Lung (tissue), 16 donors: ENCODE results near the gene NRDE2. TPM values are rescaled to one million over a fixed set of nuclear protein-coding genes. Genes with fewer than 3 reads are reported as not detected.
A peak's percentile ranks its signal among the peaks of the same experiment; 100 is the strongest.

Source experiments
- ATAC-seq: fragments of 200-7000 bp; cut with Tn5 transposase; one replicate; pipeline ENCODE4 v1.9.1; 2020; ENCODE audit warnings: moderate number of reproducible peaks; ENCODE audit not compliant: insufficient read depth, low FRiP score
- DNase-seq, 3 donors: peaks; one replicate each; pipeline ENCODE4 v3.0.0-alpha.2; 2013 to 2017
- H3K27ac ChIP-seq, 2 donors: one replicate each; pipeline ENCODE4 v1.5.1; 2013; ENCODE audit warnings: mild to moderate bottlenecking in 2 of 2, moderate library complexity in 2 of 2, control low read depth in 1 of 2, inconsistent platforms in 1 of 2, low read depth in 1 of 2, low read length in 1 of 2
- H3K27me3 ChIP-seq, 3 donors: one replicate each; pipeline ENCODE4 v1.5.1; 2013; ENCODE audit warnings: low read length in 2 of 3; ENCODE audit not compliant: control insufficient read depth in 3 of 3, insufficient read depth in 3 of 3
- H3K36me3 ChIP-seq, 4 donors: one replicate each; pipeline ENCODE4 v1.5.1; 2013; ENCODE audit warnings: low read length in 4 of 4, mild to moderate bottlenecking in 1 of 4, moderate library complexity in 1 of 4; ENCODE audit not compliant: control insufficient read depth in 4 of 4, insufficient read depth in 4 of 4
- H3K4me1 ChIP-seq, 5 donors: one replicate each; pipeline ENCODE4 v1.5.1; 2013; ENCODE audit warnings: low read length in 5 of 5, mild to moderate bottlenecking in 2 of 5, moderate library complexity in 1 of 5; ENCODE audit not compliant: control insufficient read depth in 5 of 5, insufficient read depth in 5 of 5
- H3K4me3 ChIP-seq: one replicate; pipeline ENCODE4 v1.5.1; 2013; ENCODE audit warnings: mild to moderate bottlenecking, control low read depth, moderate library complexity
- H3K9ac ChIP-seq, 2 donors: one replicate each; pipeline ENCODE4 v1.5.1; 2013; ENCODE audit warnings: low read length in 2 of 2, control low read depth in 1 of 2; ENCODE audit not compliant: insufficient read depth in 1 of 2
- H3K9me3 ChIP-seq, 4 donors: one replicate each; pipeline ENCODE4 v1.5.1; 2013; ENCODE audit warnings: low read length in 3 of 4, mild to moderate bottlenecking in 1 of 4, moderate library complexity in 1 of 4; ENCODE audit not compliant: control insufficient read depth in 4 of 4, insufficient read depth in 3 of 4
- WGBS, 2 donors: extraction: QIAGEN DNeasy Blood & Tissue Kit; methylation state at CpG; one replicate each; pipeline ENCODE4 v1.1.7; 2013; 5-methylcytosine and 5-hydroxymethylcytosine counted together
- long read RNA-seq, 5 donors: transcript quantifications; one replicate each; lab custom pipeline, GENCODE V29; 2026
- polyA plus RNA-seq, 2 donors: library from polyadenylated mRNA; stranded (reverse); fragments of 200-250 nt; gene quantifications; one replicate each; pipeline ENCODE4 v1.2.1, GENCODE V29; 2013
- total RNA-seq, 2 donors: library from RNA; depleted of rRNA in 1 of 2; stranded (reverse); fragments of >200 nt in 1 of 2; gene quantifications; one replicate each; pipeline ENCODE4 v1.2.1, GENCODE V29; 2014 to 2021
- TF ChIP-seq, protein P1 (sequence below): IDR thresholded peaks from 2 replicates; pipeline ENCODE4 v1.5.1; 2012; ENCODE audit warnings: mild to moderate bottlenecking; ENCODE audit errors: control extremely low read depth, extremely low read depth
- donor health status: control.
- donor health status: control.
- donor health status: Bipolar disorder and iron deficiency.
- donor health status: healthy.
- donor health status: DM: yes; HTN: yes; CAD: no.

NRDE2 gene, protein sequence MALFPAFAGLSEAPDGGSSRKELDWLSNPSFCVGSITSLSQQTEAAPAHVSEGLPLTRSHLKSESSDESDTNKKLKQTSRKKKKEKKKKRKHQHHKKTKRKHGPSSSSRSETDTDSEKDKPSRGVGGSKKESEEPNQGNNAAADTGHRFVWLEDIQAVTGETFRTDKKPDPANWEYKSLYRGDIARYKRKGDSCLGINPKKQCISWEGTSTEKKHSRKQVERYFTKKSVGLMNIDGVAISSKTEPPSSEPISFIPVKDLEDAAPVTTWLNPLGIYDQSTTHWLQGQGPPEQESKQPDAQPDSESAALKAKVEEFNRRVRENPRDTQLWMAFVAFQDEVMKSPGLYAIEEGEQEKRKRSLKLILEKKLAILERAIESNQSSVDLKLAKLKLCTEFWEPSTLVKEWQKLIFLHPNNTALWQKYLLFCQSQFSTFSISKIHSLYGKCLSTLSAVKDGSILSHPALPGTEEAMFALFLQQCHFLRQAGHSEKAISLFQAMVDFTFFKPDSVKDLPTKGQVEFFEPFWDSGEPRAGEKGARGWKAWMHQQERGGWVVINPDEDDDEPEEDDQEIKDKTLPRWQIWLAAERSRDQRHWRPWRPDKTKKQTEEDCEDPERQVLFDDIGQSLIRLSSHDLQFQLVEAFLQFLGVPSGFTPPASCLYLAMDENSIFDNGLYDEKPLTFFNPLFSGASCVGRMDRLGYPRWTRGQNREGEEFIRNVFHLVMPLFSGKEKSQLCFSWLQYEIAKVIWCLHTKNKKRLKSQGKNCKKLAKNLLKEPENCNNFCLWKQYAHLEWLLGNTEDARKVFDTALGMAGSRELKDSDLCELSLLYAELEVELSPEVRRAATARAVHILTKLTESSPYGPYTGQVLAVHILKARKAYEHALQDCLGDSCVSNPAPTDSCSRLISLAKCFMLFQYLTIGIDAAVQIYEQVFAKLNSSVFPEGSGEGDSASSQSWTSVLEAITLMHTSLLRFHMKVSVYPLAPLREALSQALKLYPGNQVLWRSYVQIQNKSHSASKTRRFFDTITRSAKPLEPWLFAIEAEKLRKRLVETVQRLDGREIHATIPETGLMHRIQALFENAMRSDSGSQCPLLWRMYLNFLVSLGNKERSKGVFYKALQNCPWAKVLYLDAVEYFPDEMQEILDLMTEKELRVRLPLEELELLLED
- total RNA-seq (10 to 100 TPM; 18.9 to 21.0 TPM), polyA plus RNA-seq (1 to 10 TPM; 7.0 to 7.7 TPM)
- long read RNA-seq, donor 1, full-length matches to known transcripts = 3 of 3 reads
- long read RNA-seq, donor 1, partial matches to known transcripts = 0 of 3 reads
- long read RNA-seq, donor 1, other reads (novel, unspliced or antisense) = 0 of 3 reads
- long read RNA-seq, donor 2, partial matches to known transcripts = 0 of 3 reads
- long read RNA-seq, donor 2, other reads (novel, unspliced or antisense) = 0 of 3 reads
- long read RNA-seq, donor 3, partial matches to known transcripts = 0 of 4 reads
- long read RNA-seq, donor 3, other reads (novel, unspliced or antisense) = 0 of 4 reads
- long read RNA-seq, donor 4 = 0 reads
- long read RNA-seq, donor 5, partial matches to known transcripts = 1,314 of 2,295 reads
- long read RNA-seq, donor 5, other reads (novel, unspliced or antisense) = 977 of 2,295 reads

DNA sequence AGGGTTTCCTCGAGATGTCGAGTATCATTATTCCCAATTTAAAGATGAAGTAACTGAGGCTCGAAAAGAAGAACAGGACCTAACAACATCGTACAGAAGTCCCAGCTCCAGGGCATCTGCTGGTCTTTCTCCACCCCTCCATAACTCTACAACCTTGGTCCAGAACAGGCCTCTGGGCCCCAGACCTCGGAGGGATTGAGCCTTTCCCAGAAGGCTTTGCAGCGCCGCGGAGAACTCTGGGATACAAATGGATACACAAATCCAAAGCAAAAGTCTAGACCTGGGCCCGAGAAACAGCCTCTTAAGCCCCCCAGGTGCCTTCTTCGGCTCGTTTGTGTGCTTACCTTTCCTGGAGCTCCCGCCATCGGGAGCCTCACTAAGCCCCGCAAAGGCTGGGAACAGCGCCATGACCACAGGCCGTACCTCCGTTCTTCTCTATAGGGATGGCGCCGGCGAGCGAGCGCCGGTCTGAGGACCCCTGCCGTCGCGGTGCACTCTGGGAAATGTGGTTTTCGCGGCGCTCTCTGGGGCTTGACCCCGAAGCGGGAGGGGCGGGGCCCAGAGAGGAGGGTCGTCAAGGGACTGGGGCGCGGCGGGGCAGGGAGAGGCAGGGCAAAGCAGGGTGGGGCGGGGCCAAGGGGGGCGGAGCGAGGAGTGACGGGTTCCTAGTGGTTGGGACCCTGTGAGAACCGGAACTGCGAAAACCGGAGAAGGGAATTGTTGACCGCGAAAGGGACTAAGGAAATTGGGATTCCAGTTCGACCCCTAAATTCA lies at the start of gene NRDE2:
Gene NRDE2, minus strand, starts transcription at position 445 of the 774 bp plus-strand sequence. Its CDS starts 37 bp downstream, at position 408.
- WGBS, 2 donors = 4% methylated on average over 45 to 46 of the region's 46 CpGs
- no peaks in the 10 kb centered on the region for H3K36me3 ChIP-seq
- peaks cover 0 to 10% (median 4%) of the 10 kb centered on the region in 5 donors for H3K4me1 ChIP-seq
- H3K9me3 ChIP-seq = no peaks in the 10 kb centered on the region
- DNase-seq (peak; percentile 99), ATAC-seq (peak; percentile 100)
- peak within 1 kb of the TSS; percentile 57 for H3K4me3 ChIP-seq
- H3K27ac ChIP-seq = peak within 1 kb of the TSS; percentile 82 to 94
- TF ChIP-seq, protein P1, sequence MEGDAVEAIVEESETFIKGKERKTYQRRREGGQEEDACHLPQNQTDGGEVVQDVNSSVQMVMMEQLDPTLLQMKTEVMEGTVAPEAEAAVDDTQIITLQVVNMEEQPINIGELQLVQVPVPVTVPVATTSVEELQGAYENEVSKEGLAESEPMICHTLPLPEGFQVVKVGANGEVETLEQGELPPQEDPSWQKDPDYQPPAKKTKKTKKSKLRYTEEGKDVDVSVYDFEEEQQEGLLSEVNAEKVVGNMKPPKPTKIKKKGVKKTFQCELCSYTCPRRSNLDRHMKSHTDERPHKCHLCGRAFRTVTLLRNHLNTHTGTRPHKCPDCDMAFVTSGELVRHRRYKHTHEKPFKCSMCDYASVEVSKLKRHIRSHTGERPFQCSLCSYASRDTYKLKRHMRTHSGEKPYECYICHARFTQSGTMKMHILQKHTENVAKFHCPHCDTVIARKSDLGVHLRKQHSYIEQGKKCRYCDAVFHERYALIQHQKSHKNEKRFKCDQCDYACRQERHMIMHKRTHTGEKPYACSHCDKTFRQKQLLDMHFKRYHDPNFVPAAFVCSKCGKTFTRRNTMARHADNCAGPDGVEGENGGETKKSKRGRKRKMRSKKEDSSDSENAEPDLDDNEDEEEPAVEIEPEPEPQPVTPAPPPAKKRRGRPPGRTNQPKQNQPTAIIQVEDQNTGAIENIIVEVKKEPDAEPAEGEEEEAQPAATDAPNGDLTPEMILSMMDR = no peak
- H3K9ac ChIP-seq = peak within 1 kb of the TSS; percentile 41 to 76
- H3K27me3 ChIP-seq = no peaks in the 10 kb centered on the region

DNA sequence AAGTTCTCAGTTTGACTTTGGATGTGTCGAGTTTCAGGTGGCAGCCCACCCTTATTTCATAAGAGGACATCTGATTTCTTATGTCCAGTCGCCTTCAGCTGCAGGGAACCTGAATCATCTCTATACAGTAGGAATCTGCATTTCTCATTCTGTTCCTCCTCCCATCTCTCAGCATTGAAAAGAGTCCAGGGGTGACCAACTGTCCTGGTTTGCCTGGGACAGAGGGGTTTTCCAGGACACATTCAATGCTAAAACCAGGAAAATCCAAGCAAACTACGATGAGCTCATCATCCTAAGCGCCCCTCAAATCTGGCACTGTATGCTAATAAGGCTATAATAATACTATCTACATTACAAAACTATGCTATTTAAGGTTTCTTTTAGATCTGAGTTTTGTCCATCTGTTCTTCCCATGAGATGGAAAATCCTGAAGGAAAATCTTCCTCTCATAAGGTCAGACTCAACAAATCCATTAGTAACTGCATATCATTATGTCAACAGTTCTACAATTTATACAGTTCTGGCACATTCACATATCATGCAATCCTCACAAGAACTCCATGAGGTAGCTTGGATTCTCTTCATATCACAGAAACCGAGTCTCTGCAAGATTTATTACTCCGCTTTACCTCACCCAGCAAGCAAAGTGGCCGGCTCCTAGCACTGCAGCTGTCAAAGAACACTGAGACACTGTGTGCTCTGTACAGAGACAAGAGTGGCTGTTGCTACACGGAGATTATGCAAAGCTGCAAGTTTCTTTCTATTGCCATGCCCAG lies 49.5 kb upstream of the NRDE2 start:
- Histone ChIP-seq H3K27ac (peak overlapping the region; percentile 73 to 96), H3K27me3 (no peaks in the 10 kb centered on the region), H3K9me3 (no peaks in the 10 kb centered on the region), H3K36me3 (no peaks in the 10 kb centered on the region), H3K9ac (peak overlapping the region in 1 of 2 donors; percentile 99), H3K4me3 (no peak overlapping the region), H3K4me1 (peaks cover 0 to 27% (median 13%) of the 10 kb centered on the region in 5 donors)
- 76 to 84% methylated on average over 8 of the region's 8 CpGs for WGBS, 2 donors
- DNase-seq (peak; percentile 46 to 74 (median 74)), ATAC-seq (no peak)
- TF ChIP-seq, protein P1 = no peak
